ENCODE data around the gene CRTAC1. TPM values are rescaled to one million over a fixed set of nuclear protein-coding genes. Genes with fewer than 3 reads are reported as not detected.

CRTAC1 gene
- polyA plus RNA-seq, 1 of the 3 experiments (the other 2 are of a cell fraction) = 0.05 TPM

- H3K4me3 ChIP-seq (ENCODE audit: low read depth in 2 of 2, low read length in 1 of 2) = no peak overlapping the region
- H2AFZ ChIP-seq (ENCODE audit: low read depth) = no peak overlapping the region
- H3K27me3 ChIP-seq (ENCODE audit: insufficient read depth) = no peaks in the 10 kb centered on the region; the same call in 1 of the 2 replicates
- H3F3A ChIP-seq (replicated peaks; ENCODE audit: insufficient read depth) = no peaks in the 10 kb centered on the region
- peaks cover 0 to 6% of the 10 kb centered on the region in 2 experiments; a peak in 1 of 4 replicates for H3K4me1 ChIP-seq (ENCODE audit: control insufficient read depth in 1 of 2, insufficient read depth in 2 of 2, low read depth in 1 of 2, low read length in 1 of 2)
- no peak overlapping the region for H3K27ac ChIP-seq (ENCODE audit: low read depth in 2 of 2, low read length in 1 of 2)
- 18% methylated on average over 3 of the region's 3 CpGs for WGBS (ENCODE audit: low lambda C conversion rate)
- CTCF ChIA-PET = interaction anchor here (1.8 to 12.3 kb wide), 3 partner anchors 109 to 390 kb away, joined by 5 to 319 read pairs (median 5); no protein-coding TSS in a partner anchor
- no peaks in the 10 kb centered on the region for H3K9me3 ChIP-seq
- POLR2A ChIA-PET = no interaction called here
- no peaks in the 10 kb centered on the region for H3K36me3 ChIP-seq (replicated peaks in 1 of 2; ENCODE audit: control insufficient read depth in 1 of 2, insufficient read depth in 2 of 2, low read length in 1 of 2)
- TF ChIP-seq POLR2AphosphoS5 (IDR thresholded peaks at IDR 0.05; ENCODE audit: low read depth, low read length) (no peak), FOXM1 (IDR thresholded peaks at IDR 0.05; ENCODE audit: low read depth) (no peak), GABPA (IDR thresholded peaks at IDR 0.05; ENCODE audit: low read depth) (no peak), CTCF (IDR thresholded peaks at IDR 0.05) (no peak), FOXJ3 (CRISPR knock-in tag; IDR thresholded peaks at IDR 0.05) (no peak), RFX5 (IDR thresholded peaks at IDR 0.05; ENCODE audit: low read length) (no peak), ZBTB33 (IDR thresholded peaks at IDR 0.05; ENCODE audit: borderline replicate concordance, low read depth) (no peak)
- DNase-seq = no peak
- H3K4me2 ChIP-seq = no peak overlapping the region
- no peak overlapping the region for H3K9ac ChIP-seq
- H3K79me2 ChIP-seq (ENCODE audit: insufficient read depth) = no peaks in the 10 kb centered on the region
- H4K20me1 ChIP-seq (ENCODE audit: insufficient read depth) = no peaks in the 10 kb centered on the region
- H3K9me2 ChIP-seq = no peaks in the 10 kb centered on the region
These were observed 111.4 kb downstream of the CRTAC1 start for GRCh38 chr10:97919012-97919411.

DNA sequence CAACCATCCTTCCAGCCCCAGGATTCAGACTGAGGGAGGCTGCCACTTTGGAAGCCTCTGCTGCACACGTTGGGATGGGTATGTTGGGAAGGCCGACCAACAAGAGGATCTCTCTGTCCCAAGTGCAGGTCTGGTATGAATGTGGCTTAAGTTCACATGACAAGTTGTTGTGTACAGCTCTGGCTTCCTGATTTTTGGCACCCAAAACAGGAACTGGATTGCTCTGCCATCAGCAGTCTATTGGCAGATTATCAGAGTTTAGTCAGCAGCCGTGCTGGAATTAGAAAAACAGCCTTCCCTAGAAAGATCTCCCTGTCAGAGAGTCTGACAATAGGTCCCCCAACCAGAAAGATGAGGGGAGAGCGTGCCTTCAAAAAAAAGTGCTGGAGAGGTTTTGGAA, 113.8 kb downstream of the CRTAC1 start:
- no peak overlapping the region for H3K4me2 ChIP-seq
- no peaks in the 10 kb centered on the region for H3K79me2 ChIP-seq (ENCODE audit: insufficient read depth)
- H3K9me2 ChIP-seq = no peaks in the 10 kb centered on the region
- DNase-seq = no peak
- TF ChIP-seq EZH2phosphoT487 (IDR thresholded peaks at IDR 0.05; ENCODE audit: borderline replicate concordance, low read depth) (no peak), RCOR1 (IDR thresholded peaks at IDR 0.05; ENCODE audit: low read length) (no peak), MAX (IDR thresholded peaks at IDR 0.05; ENCODE audit: low read depth) (no peak), MXI1 (IDR thresholded peaks at IDR 0.05; ENCODE audit: low read depth, low read length) (no peak), SMC3 (IDR thresholded peaks at IDR 0.05; ENCODE audit: low read depth, low read length) (no peak), RAD21 (IDR thresholded peaks at IDR 0.05; ENCODE audit: low read length) (no peak), SIN3A (IDR thresholded peaks at IDR 0.05; ENCODE audit: borderline replicate concordance, low read depth, low read length) (no peak), MEF2A (IDR thresholded peaks at IDR 0.05; ENCODE audit: borderline replicate concordance, low read depth) (no peak), JUND (IDR thresholded peaks at IDR 0.05) (no peak)
- WGBS (ENCODE audit: low lambda C conversion rate) = 53% methylated on average over 3 of the region's 4 CpGs
- peaks cover 0 to 6% of the 10 kb centered on the region in 2 experiments; a peak in 1 of 4 replicates for H3K4me1 ChIP-seq (ENCODE audit: control insufficient read depth in 1 of 2, insufficient read depth in 2 of 2, low read depth in 1 of 2, low read length in 1 of 2)
- H4K20me1 ChIP-seq (ENCODE audit: insufficient read depth) = no peaks in the 10 kb centered on the region
- no peaks in the 10 kb centered on the region for H3K36me3 ChIP-seq (replicated peaks in 1 of 2; ENCODE audit: control insufficient read depth in 1 of 2, insufficient read depth in 2 of 2, low read length in 1 of 2)
- ChIA-PET CTCF (interaction anchor here (3.1 to 12.3 kb wide), 4 partner anchors 90 to 127 kb away, joined by 17 to 319 read pairs (median 34); no protein-coding TSS in a partner anchor), POLR2A (no interaction called here)
- no peak overlapping the region for H3K9ac ChIP-seq
- H3F3A ChIP-seq (replicated peaks; ENCODE audit: insufficient read depth) = no peaks in the 10 kb centered on the region
- no peak overlapping the region for H3K4me3 ChIP-seq (ENCODE audit: low read depth in 2 of 2, low read length in 1 of 2)
- no peak overlapping the region for H3K27ac ChIP-seq (ENCODE audit: low read depth in 2 of 2, low read length in 1 of 2)
- no peaks in the 10 kb centered on the region; the same call in none of the 2 replicates for H3K27me3 ChIP-seq (ENCODE audit: insufficient read depth)
- H2AFZ ChIP-seq (ENCODE audit: low read depth) = no peak overlapping the region
- no peaks in the 10 kb centered on the region for H3K9me3 ChIP-seq
